SHP77 (cell line): Measurements from ENCODE around the gene VCL.
"Not testable (repeated sequence)": the region's sequence is repeated elsewhere in the genome, so short reads cannot be mapped to it uniquely, and the experiment has no call there.

Experiments used
- DNase-seq, 2 experiments: peaks; one replicate each; lab custom pipeline; 2025; lab: John Stamatoyannopoulos, UW

VCL gene

DNA sequence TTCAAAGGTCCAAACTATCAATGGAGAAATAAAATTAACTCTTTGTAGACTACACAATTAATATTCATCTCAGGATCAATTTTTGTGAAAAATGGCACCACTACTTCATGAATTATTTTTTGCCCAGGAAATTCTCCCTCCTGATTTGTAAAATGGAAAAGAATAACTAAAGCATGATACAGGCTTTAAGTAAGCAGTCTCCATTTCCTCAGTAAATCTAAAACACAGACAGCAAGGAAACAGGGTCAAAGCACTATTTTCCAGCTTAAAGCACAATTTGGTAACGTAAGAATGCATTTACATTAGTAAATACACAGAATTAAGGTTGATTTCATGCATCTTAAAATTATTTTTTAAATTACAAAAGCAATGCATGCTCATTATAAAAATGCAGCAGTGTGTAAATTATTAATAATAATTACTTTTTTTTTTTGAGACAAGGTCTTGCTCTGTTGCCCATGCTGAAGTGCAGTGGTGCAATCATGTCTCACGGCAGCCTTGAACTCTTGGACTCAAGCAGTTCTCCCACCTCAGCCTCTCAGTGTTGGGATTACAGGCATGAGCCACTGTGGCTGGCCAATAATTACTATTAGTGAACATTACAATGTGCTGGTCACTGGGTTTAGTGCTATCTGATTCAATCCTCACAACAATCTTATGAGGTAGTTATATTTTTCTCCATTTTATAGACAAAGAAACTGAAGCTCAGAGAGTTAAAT is 26.1 kb upstream of the VCL start:
- DNase-seq = no peak

- DNase-seq = no peak
Measured at GRCh38 chr10:73973427-73973826, 24.5 kb upstream of the VCL start.

DNA sequence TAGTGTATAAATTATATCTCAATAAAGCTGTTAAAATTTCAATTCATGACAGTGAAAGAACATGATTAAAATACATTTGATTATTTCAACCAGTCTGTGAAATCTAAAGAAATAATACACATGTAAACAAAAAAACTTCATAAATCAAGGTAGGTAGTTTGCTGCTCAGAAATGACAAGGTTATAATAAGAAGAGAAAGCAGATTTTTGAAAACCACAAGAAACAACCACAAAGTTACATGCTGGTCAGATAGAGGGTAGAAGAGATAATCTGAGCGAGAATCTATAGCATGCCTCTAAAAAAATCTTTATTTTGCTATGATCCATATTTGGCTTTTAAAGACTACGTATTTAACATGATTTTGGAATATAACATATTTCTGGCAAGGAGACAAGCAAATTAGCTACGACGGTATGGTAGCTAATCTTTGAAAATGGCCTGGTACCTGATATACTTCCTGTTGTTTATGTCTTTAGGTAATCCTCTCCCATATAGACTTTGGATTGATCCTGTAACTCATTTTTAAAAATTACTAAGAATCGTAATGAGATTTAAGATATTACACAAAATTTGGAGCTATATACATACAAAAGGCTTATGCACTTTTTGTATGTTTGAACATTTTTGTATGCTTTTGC is 23.5 kb upstream of the VCL start:
- no peak for DNase-seq

DNA sequence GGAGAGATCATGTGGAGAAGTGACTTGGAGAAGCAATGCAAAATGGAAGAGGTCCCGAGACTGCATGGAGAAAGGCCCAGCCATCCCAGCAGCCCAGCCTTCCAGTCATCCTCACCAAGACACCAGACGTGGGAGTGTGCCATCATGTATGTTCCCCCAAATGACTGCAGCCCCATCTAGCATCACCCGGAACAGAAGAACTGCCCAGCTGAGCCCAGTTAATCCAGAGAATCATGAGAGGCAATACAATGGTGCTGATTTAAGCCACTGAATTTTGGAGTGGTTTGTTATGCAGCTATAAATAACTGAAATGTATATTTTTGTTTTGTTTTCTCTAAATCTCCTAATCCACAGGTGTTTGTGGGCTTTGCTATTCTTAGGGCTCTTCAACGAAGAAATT is 22.5 kb upstream of the VCL start:
- DNase-seq = no peak

DNA sequence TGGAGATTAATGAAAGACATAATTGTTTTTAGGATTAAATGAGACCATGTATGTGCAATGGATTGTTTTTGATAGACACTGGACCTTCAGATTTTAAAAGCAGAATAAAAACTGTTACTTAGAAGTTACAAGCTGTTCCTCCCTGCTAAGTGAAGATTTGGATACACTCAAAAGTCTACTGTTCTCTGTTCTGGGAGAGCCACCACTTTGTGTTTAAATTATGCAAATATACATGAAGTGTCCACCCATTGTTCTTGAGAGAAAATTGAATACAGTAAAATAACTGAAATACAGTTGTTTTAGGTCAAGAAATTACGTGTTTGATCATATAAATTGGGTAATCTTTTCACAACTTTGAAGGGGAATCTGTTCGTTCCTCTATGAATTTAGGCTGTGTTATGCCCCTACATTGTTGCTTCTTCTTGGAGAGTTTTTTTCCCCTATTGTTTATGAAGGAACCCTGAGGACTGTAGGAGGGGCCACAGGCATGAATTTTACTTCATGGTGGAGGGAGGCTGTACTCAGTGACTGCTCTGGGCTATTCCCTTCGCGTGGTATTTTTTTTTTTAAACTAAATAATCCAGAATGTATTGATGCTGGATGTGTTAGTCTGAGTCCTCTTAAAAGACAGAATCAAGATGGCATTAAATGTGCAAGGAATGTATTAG is 18.6 kb upstream of the VCL start:
- no peak for DNase-seq

- DNase-seq = no peak
Measured at GRCh38 chr10:73979809-73980433, 18.0 kb upstream of the VCL start.

DNA sequence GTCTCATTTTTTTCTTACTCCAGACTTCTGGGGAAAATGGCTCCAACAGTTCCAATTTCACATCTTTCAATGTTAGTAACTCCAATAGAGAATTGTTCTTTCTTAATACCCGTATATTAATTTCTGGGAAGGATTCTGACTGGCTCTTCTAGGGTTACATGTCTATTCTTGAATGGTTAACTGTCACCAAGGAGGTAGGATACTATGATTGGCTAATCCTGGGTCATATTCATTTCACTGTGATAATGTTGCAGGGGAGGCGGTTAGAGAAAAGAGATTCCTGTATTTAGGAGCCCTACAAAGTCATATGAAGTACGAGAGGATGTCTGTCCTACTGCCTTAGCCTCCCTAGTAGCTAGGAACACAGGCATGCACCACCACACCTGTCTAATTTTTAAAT is 16.1 kb upstream of the VCL start:
- DNase-seq = no peak

DNA sequence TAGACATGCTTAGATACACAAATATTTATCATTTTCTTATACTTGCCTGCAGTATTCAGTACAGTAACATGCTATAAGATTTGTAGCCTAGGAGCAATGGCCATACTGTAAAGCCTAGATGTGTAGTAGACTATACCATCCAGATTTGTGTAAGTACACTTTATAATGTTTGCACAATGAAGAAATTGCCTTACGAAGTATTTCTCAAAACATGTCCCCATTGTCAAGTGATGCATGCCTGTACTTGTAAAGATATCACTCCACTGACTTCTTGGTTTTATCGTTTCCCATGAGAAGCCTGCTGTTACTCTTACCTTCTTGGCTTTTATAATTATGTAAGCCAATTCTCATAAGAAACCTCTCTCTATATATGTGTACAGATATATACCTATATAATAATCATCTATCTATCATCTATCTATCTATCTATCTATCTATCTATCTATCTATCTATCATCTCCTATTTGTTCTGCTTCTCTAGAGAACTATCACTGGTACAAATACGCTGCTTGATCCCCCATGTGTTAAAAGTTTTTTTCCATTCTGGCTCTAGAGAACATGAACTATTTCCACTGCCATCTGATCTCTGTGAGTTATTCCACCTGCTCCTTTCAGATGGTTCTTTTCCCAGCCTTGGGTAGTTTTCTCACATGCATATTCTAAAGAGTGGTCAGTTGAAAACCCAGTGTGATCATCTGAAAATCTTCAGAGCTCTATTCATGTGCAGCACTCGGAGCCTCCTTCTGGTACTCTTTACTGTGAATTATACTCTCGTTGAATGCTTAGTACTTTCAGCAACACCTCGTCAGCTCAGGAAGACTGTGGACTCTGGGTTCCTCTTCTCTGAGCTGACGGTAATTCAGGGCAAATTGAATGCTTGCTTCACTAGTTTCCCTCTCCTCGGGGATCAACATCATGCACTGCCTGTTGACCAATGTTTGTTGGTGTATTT is 14.5 kb upstream of the VCL start:
- DNase-seq = no peak

- DNase-seq = no peak
Measured at GRCh38 chr10:73989594-73990150, 8.2 kb upstream of the VCL start.

DNA sequence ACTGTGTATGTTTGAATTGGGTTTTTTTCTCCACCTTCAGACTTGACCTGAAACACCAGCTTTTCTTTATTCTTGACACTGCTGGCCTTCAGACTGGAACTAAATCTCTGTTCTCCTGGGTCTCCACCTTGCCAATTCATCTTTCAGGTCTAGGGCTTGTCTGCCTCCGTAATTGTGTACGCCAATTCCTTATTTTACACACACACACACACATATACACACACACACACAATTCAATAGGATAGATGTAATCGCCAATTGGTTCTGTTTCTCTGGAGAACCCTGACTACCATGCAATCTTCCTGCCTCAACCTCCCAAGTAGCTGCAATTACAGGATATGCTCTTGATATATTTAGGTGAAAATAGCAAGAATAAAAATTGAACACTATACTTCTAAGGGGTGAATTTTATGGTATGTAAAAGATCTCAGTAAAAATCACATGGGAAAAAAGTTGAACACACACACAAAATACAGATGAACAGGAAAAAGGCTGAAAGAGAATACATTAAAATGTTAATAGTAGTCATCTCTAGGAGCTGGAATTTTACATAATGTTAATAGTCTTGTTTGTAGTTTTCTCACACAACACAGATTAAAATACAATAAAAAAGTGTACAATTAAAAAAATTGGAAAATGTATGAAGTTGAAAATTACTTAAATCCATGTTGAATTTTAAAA is 6.6 kb upstream of the VCL start:
- no peak for DNase-seq

DNA sequence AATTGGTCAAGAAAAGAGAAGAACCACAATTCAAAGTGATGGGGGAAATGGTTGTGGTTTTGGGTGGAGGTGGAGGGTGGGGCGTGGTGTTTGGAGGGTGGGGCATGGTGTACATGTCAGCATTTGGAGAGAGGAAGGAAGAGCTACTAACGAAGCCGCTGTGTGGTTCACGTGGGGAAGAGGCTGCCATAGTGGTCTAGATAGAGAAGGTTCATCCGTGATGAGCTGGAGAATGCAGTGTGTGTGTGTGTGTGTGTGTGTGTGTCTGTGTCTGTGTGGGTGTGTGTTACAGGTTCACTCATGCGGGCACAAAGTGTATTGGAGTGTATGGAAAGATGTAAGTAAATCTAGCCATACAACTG is 6.1 kb upstream of the VCL start:
- DNase-seq = no peak

DNA sequence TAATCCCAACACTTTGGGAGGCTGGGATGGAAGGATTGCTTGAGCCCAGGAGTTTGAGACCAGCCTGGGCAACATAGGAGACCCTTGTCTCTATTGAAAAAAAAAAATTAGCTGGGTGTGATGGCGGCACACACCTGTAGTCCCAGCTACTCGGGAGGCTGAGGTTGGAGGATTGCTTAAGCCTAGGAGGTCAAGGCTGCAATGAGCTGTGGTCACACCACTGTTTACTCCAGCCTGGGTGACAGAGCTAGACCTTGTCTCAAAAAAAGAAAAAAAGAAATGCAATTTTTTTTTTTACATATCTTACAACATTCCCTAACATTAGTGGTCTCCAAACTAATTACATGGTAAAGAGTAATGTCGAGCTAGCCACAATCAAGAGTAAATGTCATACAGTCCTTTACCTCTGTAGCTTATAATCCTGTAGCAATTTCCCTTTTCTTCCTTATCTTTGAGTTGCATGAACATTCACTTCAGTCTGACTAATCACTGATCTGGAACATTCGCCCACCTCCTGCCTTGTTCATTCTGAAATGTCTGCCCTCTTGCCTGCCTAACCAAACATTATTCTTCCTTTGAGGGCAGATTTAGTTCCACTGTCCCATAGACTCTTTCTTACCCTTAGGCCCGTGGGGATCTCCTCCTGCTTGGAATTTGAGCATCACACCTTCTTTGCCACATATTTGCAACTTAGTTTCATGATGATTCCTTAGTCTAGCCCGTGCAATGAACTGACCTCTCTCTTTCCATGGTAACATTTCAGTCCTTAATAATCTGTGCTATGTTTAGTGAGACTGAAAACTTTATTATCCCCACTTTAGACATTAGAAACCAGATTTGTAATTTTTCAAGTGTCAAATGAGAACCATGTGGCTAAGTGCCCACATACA is 4.8 kb upstream of the VCL start:
- DNase-seq = no peak

DNA sequence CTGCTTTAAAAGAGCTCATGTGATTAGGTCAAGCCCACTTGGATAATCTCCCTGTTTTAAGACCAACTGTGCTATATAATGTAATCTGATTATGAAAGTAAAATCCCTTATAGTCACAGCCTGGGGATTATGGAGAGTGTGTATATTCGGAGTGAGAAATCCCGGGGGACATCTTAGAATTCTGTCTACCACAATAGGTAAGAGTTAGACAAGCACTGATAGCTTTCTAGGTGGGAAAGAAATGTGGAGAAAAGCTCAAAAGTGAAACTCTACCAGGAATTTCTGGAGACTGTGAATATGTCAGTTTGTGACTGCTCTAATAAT is 2.9 kb upstream of the VCL start:
- no peak for DNase-seq

- DNase-seq = no peak
Measured at GRCh38 chr10:73997461-73997786, 492 bp upstream of the VCL start.

GRCh38 chr10:73998623-73998928 is 660 bp downstream of the VCL start:
- no peak for DNase-seq

GRCh38 chr10:73998929-73999691 is 1.2 kb downstream of the VCL start:
- DNase-seq = no peak

DNA sequence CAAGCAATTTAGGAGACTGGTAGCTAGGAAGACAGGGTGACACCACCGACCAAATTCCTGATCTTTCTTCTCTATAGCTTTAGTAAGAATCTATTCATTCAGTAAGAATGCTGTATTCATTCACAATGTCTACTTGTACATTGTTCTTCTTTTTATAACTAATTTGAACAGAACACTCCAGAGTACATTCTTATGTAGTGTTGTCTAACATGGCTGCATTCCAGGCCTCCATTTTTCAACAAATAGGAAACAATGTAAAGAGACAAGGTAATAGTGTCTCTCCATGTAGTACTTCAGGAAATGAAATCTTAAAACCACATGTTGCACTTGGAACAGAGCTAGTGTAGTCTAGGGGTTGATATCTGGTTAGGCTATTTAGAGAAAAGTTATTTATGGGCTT is 1.8 kb downstream of the VCL start:
- no peak for DNase-seq

DNA sequence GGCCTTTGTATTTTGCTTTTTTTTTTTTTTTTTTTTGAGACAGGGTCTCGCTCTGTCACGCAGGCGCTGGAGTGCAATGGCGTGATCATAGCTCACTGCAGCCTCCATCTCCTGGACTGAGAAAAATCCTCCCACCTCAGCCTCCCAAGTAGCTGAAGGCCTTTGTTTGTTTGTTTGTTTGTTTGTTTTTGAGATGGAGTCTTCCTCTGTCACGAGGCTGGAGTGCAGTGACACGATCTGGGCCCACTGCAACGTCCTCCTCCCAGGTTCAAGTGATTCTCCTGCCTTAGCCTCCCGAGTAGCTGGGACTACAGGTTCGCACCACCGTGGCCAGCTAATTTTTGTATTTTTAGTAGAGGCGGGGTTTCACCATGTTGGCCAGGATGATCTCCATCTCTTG is 2.3 kb downstream of the VCL start:
- DNase-seq = not testable (repeated sequence)

- no peak for DNase-seq
Measured at GRCh38 chr10:74000892-74001669, 3.2 kb downstream of the VCL start.
